Skeletal muscle satellite cell (primary cell): ENCODE data around the gene SLC44A3.

Experiments used
- H3K27me3 ChIP-seq: 2 replicates; pipeline ENCODE4 v1.7.0; 2013; ENCODE audit warnings: low read length; ENCODE audit not compliant: control insufficient read depth, insufficient read depth
- H3K36me3 ChIP-seq: 2 replicates; pipeline ENCODE4 v1.7.0; 2013; ENCODE audit warnings: mild to moderate bottlenecking, control low read depth, low read length; ENCODE audit not compliant: insufficient read depth
- H3K4me1 ChIP-seq: 2 replicates; pipeline ENCODE4 v1.7.0; 2013; ENCODE audit warnings: low read length; ENCODE audit not compliant: control insufficient read depth, insufficient read depth
- H3K4me2 ChIP-seq: 2 replicates; pipeline ENCODE4 v1.7.0; 2013; ENCODE audit warnings: mild to moderate bottlenecking, low read length
- H3K4me3 ChIP-seq: 2 replicates; pipeline ENCODE4 v1.7.0; 2013; ENCODE audit warnings: low read length
- H3K9ac ChIP-seq: 2 replicates; pipeline ENCODE4 v1.7.0; 2013; ENCODE audit warnings: mild to moderate bottlenecking, low read depth, low read length, moderate library complexity
- H3K9me3 ChIP-seq: replicated peaks from 2 replicates; pipeline ENCODE4 v1.7.0; 2013; ENCODE audit warnings: mild to moderate bottlenecking, control low read depth, low read length

The SLC44A3 gene

GRCh38 chr1:94878329-94878728 lies 58.2 kb downstream of the SLC44A3 start:
- Histone ChIP-seq H3K36me3 (no peaks in the 10 kb centered on the region), H3K9me3 (no peaks in the 10 kb centered on the region), H3K9ac (no peak overlapping the region), H3K4me1 (peaks cover 5% of the 10 kb centered on the region), H3K27me3 (no peaks in the 10 kb centered on the region), H3K4me2 (no peak overlapping the region), H3K4me3 (no peak overlapping the region)

- H3K4me2 ChIP-seq, result peak overlapping the region; percentile 74
- H3K27me3 ChIP-seq, result no peaks in the 10 kb centered on the region
- H3K9me3 ChIP-seq, result no peaks in the 10 kb centered on the region
- no peaks in the 10 kb centered on the region for H3K36me3 ChIP-seq
- peak overlapping the region; percentile 63 for H3K9ac ChIP-seq
- H3K4me1 ChIP-seq, result peaks cover 12% of the 10 kb centered on the region
- peak overlapping the region; percentile 40 for H3K4me3 ChIP-seq
Measured at GRCh38 chr1:94883691-94884090, 63.5 kb downstream of the SLC44A3 start.

DNA sequence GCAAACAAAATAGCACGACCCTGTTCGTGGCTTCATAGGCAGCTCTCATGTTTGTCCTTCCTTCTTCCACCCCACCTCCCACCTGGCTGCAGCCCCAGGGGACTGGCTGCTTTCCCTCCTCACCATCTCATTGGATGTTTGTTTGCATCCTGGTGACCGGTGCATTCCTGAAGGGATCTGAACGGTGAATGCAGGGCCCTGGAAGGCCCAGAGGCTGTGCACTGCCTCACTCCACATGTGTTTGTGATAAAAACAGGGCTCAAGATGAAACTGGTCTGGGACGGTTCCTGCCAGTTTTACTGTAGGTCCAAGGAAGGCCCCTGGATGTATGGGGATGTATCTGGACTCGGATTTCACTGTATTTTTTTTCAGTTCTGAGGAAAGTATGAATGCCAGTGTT lies 63.9 kb downstream of the SLC44A3 start:
- H3K27me3 ChIP-seq, result no peaks in the 10 kb centered on the region
- H3K36me3 ChIP-seq, result no peaks in the 10 kb centered on the region
- peaks cover 12% of the 10 kb centered on the region for H3K4me1 ChIP-seq
- H3K9ac ChIP-seq, result peak overlapping the region; percentile 63
- peak overlapping the region; percentile 74 for H3K4me2 ChIP-seq
- no peaks in the 10 kb centered on the region for H3K9me3 ChIP-seq
- no peak overlapping the region for H3K4me3 ChIP-seq

DNA sequence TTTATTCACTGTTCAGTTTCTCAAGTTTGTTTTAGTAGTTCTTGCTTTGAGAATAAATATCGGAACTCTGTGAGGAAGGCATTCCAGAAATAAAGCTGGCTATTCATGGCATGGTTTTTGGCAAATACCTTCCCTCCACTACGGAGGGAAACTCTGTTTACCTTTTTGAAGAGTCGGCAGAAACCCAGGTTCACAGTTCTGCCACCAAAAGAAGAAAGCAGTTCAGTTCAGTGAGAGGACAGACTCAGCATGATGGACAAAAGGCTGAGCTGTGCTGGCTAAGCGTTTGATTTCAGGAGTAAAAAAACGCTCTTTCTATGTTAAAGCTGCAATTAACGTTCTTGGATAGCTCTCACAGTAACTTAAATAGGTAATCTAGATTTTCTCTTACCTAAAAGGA lies 64.3 kb downstream of the SLC44A3 start:
- Histone ChIP-seq H3K4me2 (peak overlapping the region; percentile 74), H3K9me3 (no peaks in the 10 kb centered on the region), H3K4me3 (no peak overlapping the region), H3K4me1 (peaks cover 12% of the 10 kb centered on the region), H3K36me3 (no peaks in the 10 kb centered on the region), H3K9ac (peak overlapping the region; percentile 63), H3K27me3 (no peaks in the 10 kb centered on the region)

- Histone ChIP-seq H3K9me3 (no peaks in the 10 kb centered on the region), H3K36me3 (peaks cover 10% of the 10 kb centered on the region), H3K4me2 (no peak overlapping the region), H3K4me3 (no peak overlapping the region), H3K4me1 (peaks cover 12% of the 10 kb centered on the region), H3K27me3 (no peaks in the 10 kb centered on the region), H3K9ac (no peak overlapping the region)
Measured at GRCh38 chr1:94886361-94886760, 66.2 kb downstream of the SLC44A3 start.

- Histone ChIP-seq H3K9ac (no peak overlapping the region), H3K27me3 (no peaks in the 10 kb centered on the region), H3K36me3 (peaks cover 14% of the 10 kb centered on the region), H3K4me3 (no peak overlapping the region), H3K4me1 (peaks cover 12% of the 10 kb centered on the region), H3K9me3 (no peaks in the 10 kb centered on the region), H3K4me2 (no peak overlapping the region)
Measured at GRCh38 chr1:94887106-94887505, 66.9 kb downstream of the SLC44A3 start.

GRCh38 chr1:94887603-94888171 lies 67.5 kb downstream of the SLC44A3 start:
- Histone ChIP-seq H3K27me3 (no peaks in the 10 kb centered on the region), H3K4me2 (no peak overlapping the region), H3K36me3 (peaks cover 20% of the 10 kb centered on the region), H3K4me3 (no peak overlapping the region), H3K4me1 (peaks cover 12% of the 10 kb centered on the region), H3K9ac (no peak overlapping the region), H3K9me3 (no peaks in the 10 kb centered on the region)

- no peak overlapping the region for H3K9ac ChIP-seq
- no peaks in the 10 kb centered on the region for H3K9me3 ChIP-seq
- H3K4me1 ChIP-seq, result peaks cover 12% of the 10 kb centered on the region
- peaks cover 24% of the 10 kb centered on the region for H3K36me3 ChIP-seq
- no peak overlapping the region for H3K4me2 ChIP-seq
- no peaks in the 10 kb centered on the region for H3K27me3 ChIP-seq
- H3K4me3 ChIP-seq, result no peak overlapping the region
Measured at GRCh38 chr1:94888201-94888600, 68.0 kb downstream of the SLC44A3 start.

DNA sequence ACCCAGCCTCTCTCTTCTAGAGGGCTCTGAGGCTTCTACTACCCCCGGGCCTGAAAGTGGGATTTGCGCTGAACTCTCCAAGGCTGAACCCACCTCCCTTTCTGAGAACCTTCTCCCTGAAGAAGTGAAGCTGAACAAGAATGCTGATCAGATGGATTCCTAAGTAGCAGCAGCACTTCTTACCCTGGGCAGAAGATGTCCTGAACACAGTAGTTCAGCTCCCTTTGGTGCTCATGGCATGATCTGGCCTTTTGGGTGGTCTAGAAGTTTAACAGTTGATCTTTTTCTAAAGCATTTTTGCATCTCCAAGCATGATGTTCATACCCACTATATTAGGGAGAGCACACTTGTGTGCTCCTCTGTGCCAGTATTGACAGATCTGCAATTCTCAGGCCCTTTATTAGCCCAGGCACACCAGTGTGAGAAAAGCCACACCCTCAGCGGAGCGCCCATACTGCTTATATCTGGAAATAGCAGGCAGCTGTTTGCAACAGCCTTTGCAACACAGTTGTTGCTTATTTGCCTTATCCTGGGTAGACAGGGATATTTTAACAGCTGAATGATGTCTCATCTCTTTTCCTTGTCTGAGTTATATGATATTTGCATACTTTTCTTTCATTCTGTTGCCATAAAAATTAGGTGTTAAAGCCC lies 72.6 kb downstream of the SLC44A3 start:
- no peak overlapping the region for H3K4me3 ChIP-seq
- no peaks in the 10 kb centered on the region for H3K4me1 ChIP-seq
- no peaks in the 10 kb centered on the region for H3K27me3 ChIP-seq
- no peak overlapping the region for H3K4me2 ChIP-seq
- H3K9me3 ChIP-seq, result no peaks in the 10 kb centered on the region
- peaks cover 62% of the 10 kb centered on the region for H3K36me3 ChIP-seq
- no peak overlapping the region for H3K9ac ChIP-seq

DNA sequence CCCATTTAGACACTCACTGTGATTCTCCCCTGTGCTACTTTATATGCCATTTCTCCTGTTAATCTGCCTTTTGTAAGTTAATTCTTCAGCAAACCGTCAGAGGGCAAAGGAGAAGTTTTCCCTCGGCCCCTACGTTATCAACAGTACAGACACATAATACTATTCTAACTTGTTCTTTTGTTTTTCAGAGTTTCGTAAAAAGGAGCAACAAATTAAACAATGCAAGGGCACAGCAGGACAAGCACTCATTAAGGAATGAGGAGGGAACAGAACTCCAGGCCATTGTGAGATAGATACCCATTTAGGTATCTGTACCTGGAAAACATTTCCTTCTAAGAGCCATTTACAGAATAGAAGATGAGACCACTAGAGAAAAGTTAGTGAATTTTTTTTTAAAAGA lies 74.5 kb downstream of the SLC44A3 start:
- no peaks in the 10 kb centered on the region for H3K27me3 ChIP-seq
- H3K4me2 ChIP-seq, result no peak overlapping the region
- H3K4me1 ChIP-seq, result peaks cover 10% of the 10 kb centered on the region
- H3K36me3 ChIP-seq, result peaks cover 81% of the 10 kb centered on the region
- no peaks in the 10 kb centered on the region for H3K9me3 ChIP-seq
- H3K9ac ChIP-seq, result no peak overlapping the region
- no peak overlapping the region for H3K4me3 ChIP-seq

DNA sequence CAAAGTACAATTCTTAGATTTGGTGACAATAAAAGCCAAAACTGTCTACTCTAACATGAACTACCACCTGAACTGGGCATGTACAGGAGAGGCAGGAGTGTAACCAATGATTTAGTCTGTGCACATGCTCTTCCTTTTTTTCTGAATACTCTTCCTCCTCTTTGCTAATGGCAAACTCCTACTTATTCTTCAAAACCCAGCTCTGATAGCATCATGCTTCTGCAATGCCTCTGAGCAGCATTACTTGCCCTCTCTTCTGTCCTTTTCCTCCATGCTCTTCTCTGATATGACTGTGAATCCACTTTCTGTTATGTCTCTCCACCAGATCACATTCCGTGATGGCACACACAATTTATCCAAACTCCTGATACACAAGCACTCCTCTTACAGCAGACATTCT lies 75.4 kb downstream of the SLC44A3 start:
- Histone ChIP-seq H3K4me2 (no peak overlapping the region), H3K9ac (no peak overlapping the region), H3K36me3 (peaks cover 86% of the 10 kb centered on the region), H3K27me3 (no peaks in the 10 kb centered on the region), H3K4me1 (peaks cover 12% of the 10 kb centered on the region), H3K9me3 (no peaks in the 10 kb centered on the region), H3K4me3 (no peak overlapping the region)
